ENCODE data around the gene PRELID2.
A peak's percentile ranks its signal among the peaks of the same experiment; 100 is the strongest.
"Not testable (repeated sequence)": the region's sequence is repeated elsewhere in the genome, so short reads cannot be mapped to it uniquely, and the experiment has no call there.

Gene PRELID2

GRCh38 chr5:145838276-145838675 lies 3.1 kb upstream of the PRELID2 start:
- H3K27me3 ChIP-seq (ENCODE audit: control insufficient read depth in 1 of 2, insufficient read depth in 2 of 2, low read length in 2 of 2): no peaks in the 10 kb centered on the region
- peaks cover 10% of the 10 kb centered on the region for H3K4me1 ChIP-seq (ENCODE audit: control insufficient read depth, insufficient read depth, low read length)
- H3K9ac ChIP-seq (ENCODE audit: low read length in 2 of 2): no peak overlapping the region
- H3K4me3 ChIP-seq (ENCODE audit: low read length in 2 of 2): no peak overlapping the region
- H3K27ac ChIP-seq (ENCODE audit: low read length): no peak overlapping the region
- no peaks in the 10 kb centered on the region for H3K9me3 ChIP-seq (ENCODE audit: control insufficient read depth in 2 of 2, low read length in 2 of 2)
- no peaks in the 10 kb centered on the region for H3K36me3 ChIP-seq (ENCODE audit: control insufficient read depth in 2 of 2, insufficient read depth in 2 of 2, low read length in 2 of 2)

GRCh38 chr5:145836241-145836640 lies 1.1 kb upstream of the PRELID2 start:
- not testable (repeated sequence) for H3K4me1 ChIP-seq (ENCODE audit: control insufficient read depth, insufficient read depth, low read length); H3K4me3 ChIP-seq (ENCODE audit: low read length in 2 of 2); H3K27me3 ChIP-seq (ENCODE audit: control insufficient read depth in 1 of 2, insufficient read depth in 2 of 2, low read length in 2 of 2); H3K36me3 ChIP-seq (ENCODE audit: control insufficient read depth in 2 of 2, insufficient read depth in 2 of 2, low read length in 2 of 2); H3K27ac ChIP-seq (ENCODE audit: low read length); H3K9me3 ChIP-seq (ENCODE audit: control insufficient read depth in 2 of 2, low read length in 2 of 2)
- peak overlapping the region in 1 of 2 donors; percentile 66 for H3K9ac ChIP-seq (ENCODE audit: low read length in 2 of 2)

- H3K27ac ChIP-seq (ENCODE audit: low read length): peak overlapping the region; percentile 71
- peak overlapping the region; percentile 75 to 93 for H3K4me3 ChIP-seq (ENCODE audit: low read length in 2 of 2)
- H3K36me3 ChIP-seq (ENCODE audit: control insufficient read depth in 2 of 2, insufficient read depth in 2 of 2, low read length in 2 of 2): no peaks in the 10 kb centered on the region
Observed at GRCh38 chr5:145835848-145836239, 702 bp upstream of the PRELID2 start.

GRCh38 chr5:145834554-145834916 lies 607 bp downstream of the PRELID2 start:
- H3K4me3 ChIP-seq (ENCODE audit: low read length in 2 of 2): peak overlapping the region; percentile 75 to 93
- no peaks in the 10 kb centered on the region for H3K36me3 ChIP-seq (ENCODE audit: control insufficient read depth in 2 of 2, insufficient read depth in 2 of 2, low read length in 2 of 2)
- H3K27ac ChIP-seq (ENCODE audit: low read length): no peak overlapping the region
- no peaks in the 10 kb centered on the region for H3K27me3 ChIP-seq (ENCODE audit: control insufficient read depth in 1 of 2, insufficient read depth in 2 of 2, low read length in 2 of 2)
- peak overlapping the region; percentile 66 to 86 for H3K9ac ChIP-seq (ENCODE audit: low read length in 2 of 2)
- H3K4me1 ChIP-seq (ENCODE audit: control insufficient read depth, insufficient read depth, low read length): peaks cover 10% of the 10 kb centered on the region
- no peaks in the 10 kb centered on the region for H3K9me3 ChIP-seq (ENCODE audit: control insufficient read depth in 2 of 2, low read length in 2 of 2)

More at GRCh38 chr5:145835848-145836239, 702 bp upstream of the PRELID2 start:
- H3K27me3 ChIP-seq (ENCODE audit: control insufficient read depth in 1 of 2, insufficient read depth in 2 of 2, low read length in 2 of 2): no peaks in the 10 kb centered on the region
- H3K4me1 ChIP-seq (ENCODE audit: control insufficient read depth, insufficient read depth, low read length): peaks cover 10% of the 10 kb centered on the region
- peak overlapping the region; percentile 66 to 86 for H3K9ac ChIP-seq (ENCODE audit: low read length in 2 of 2)
- no peaks in the 10 kb centered on the region for H3K9me3 ChIP-seq (ENCODE audit: control insufficient read depth in 2 of 2, low read length in 2 of 2)

- no peaks in the 10 kb centered on the region for H3K36me3 ChIP-seq (ENCODE audit: control insufficient read depth in 2 of 2, insufficient read depth in 2 of 2, low read length in 2 of 2)
- H3K9ac ChIP-seq (ENCODE audit: low read length in 2 of 2): no peak overlapping the region
- no peaks in the 10 kb centered on the region for H3K27me3 ChIP-seq (ENCODE audit: control insufficient read depth in 1 of 2, insufficient read depth in 2 of 2, low read length in 2 of 2)
- peak overlapping the region in 1 of 2 donors; percentile 15 for H3K4me3 ChIP-seq (ENCODE audit: low read length in 2 of 2)
- no peaks in the 10 kb centered on the region for H3K9me3 ChIP-seq (ENCODE audit: control insufficient read depth in 2 of 2, low read length in 2 of 2)
- H3K4me1 ChIP-seq (ENCODE audit: control insufficient read depth, insufficient read depth, low read length): peaks cover 10% of the 10 kb centered on the region
- no peak overlapping the region for H3K27ac ChIP-seq (ENCODE audit: low read length)
Observed at GRCh38 chr5:145833631-145834200, 1.4 kb downstream of the PRELID2 start.

- Histone ChIP-seq H3K4me3 (ENCODE audit: low read length in 2 of 2) (no peak overlapping the region), H3K27ac (ENCODE audit: low read length) (no peak overlapping the region), H3K27me3 (ENCODE audit: control insufficient read depth in 1 of 2, insufficient read depth in 2 of 2, low read length in 2 of 2) (no peaks in the 10 kb centered on the region), H3K36me3 (ENCODE audit: control insufficient read depth in 2 of 2, insufficient read depth in 2 of 2, low read length in 2 of 2) (no peaks in the 10 kb centered on the region), H3K4me1 (ENCODE audit: control insufficient read depth, insufficient read depth, low read length) (peaks cover 6% of the 10 kb centered on the region), H3K9me3 (ENCODE audit: control insufficient read depth in 2 of 2, low read length in 2 of 2) (no peaks in the 10 kb centered on the region), H3K9ac (ENCODE audit: low read length in 2 of 2) (no peak overlapping the region)
Observed at GRCh38 chr5:145830594-145830993, 4.5 kb downstream of the PRELID2 start.

- peaks cover 3% of the 10 kb centered on the region for H3K4me1 ChIP-seq (ENCODE audit: control insufficient read depth, insufficient read depth, low read length)
- no peaks in the 10 kb centered on the region for H3K27me3 ChIP-seq (ENCODE audit: control insufficient read depth in 1 of 2, insufficient read depth in 2 of 2, low read length in 2 of 2)
- no peak overlapping the region for H3K9ac ChIP-seq (ENCODE audit: low read length in 2 of 2)
- no peaks in the 10 kb centered on the region for H3K9me3 ChIP-seq (ENCODE audit: control insufficient read depth in 2 of 2, low read length in 2 of 2)
- no peak overlapping the region for H3K4me3 ChIP-seq (ENCODE audit: low read length in 2 of 2)
- H3K36me3 ChIP-seq (ENCODE audit: control insufficient read depth in 2 of 2, insufficient read depth in 2 of 2, low read length in 2 of 2): no peaks in the 10 kb centered on the region
- H3K27ac ChIP-seq (ENCODE audit: low read length): no peak overlapping the region
Observed at GRCh38 chr5:145829708-145830361, 5.3 kb downstream of the PRELID2 start.

- Histone ChIP-seq H3K9me3 (ENCODE audit: control insufficient read depth in 2 of 2, low read length in 2 of 2) (no peaks in the 10 kb centered on the region), H3K9ac (ENCODE audit: low read length in 2 of 2) (no peak overlapping the region), H3K4me3 (ENCODE audit: low read length in 2 of 2) (no peak overlapping the region)
Observed at GRCh38 chr5:145826895-145827674, 8.1 kb downstream of the PRELID2 start.

GRCh38 chr5:145825751-145826180 lies 9.4 kb downstream of the PRELID2 start:
- Histone ChIP-seq H3K27ac (ENCODE audit: low read length) (no peak overlapping the region), H3K36me3 (ENCODE audit: control insufficient read depth in 2 of 2, insufficient read depth in 2 of 2, low read length in 2 of 2) (no peaks in the 10 kb centered on the region), H3K4me3 (ENCODE audit: low read length in 2 of 2) (no peak overlapping the region), H3K4me1 (ENCODE audit: control insufficient read depth, insufficient read depth, low read length) (no peaks in the 10 kb centered on the region), H3K9me3 (ENCODE audit: control insufficient read depth in 2 of 2, low read length in 2 of 2) (no peaks in the 10 kb centered on the region), H3K27me3 (ENCODE audit: control insufficient read depth in 1 of 2, insufficient read depth in 2 of 2, low read length in 2 of 2) (no peaks in the 10 kb centered on the region), H3K9ac (ENCODE audit: low read length in 2 of 2) (no peak overlapping the region)

More at GRCh38 chr5:145826895-145827674, 8.1 kb downstream of the PRELID2 start:
- Histone ChIP-seq H3K27me3 (ENCODE audit: control insufficient read depth in 1 of 2, insufficient read depth in 2 of 2, low read length in 2 of 2) (no peaks in the 10 kb centered on the region), H3K4me1 (ENCODE audit: control insufficient read depth, insufficient read depth, low read length) (no peaks in the 10 kb centered on the region), H3K27ac (ENCODE audit: low read length) (no peak overlapping the region), H3K36me3 (ENCODE audit: control insufficient read depth in 2 of 2, insufficient read depth in 2 of 2, low read length in 2 of 2) (no peaks in the 10 kb centered on the region)

- Histone ChIP-seq H3K36me3 (ENCODE audit: control insufficient read depth in 2 of 2, insufficient read depth in 2 of 2, low read length in 2 of 2) (no peaks in the 10 kb centered on the region), H3K9ac (ENCODE audit: low read length in 2 of 2) (no peak overlapping the region), H3K4me1 (ENCODE audit: control insufficient read depth, insufficient read depth, low read length) (no peaks in the 10 kb centered on the region), H3K4me3 (ENCODE audit: low read length in 2 of 2) (no peak overlapping the region), H3K27me3 (ENCODE audit: control insufficient read depth in 1 of 2, insufficient read depth in 2 of 2, low read length in 2 of 2) (no peaks in the 10 kb centered on the region), H3K27ac (ENCODE audit: low read length) (no peak overlapping the region), H3K9me3 (ENCODE audit: control insufficient read depth in 2 of 2, low read length in 2 of 2) (no peaks in the 10 kb centered on the region)
Observed at GRCh38 chr5:145824040-145824439, 11.1 kb downstream of the PRELID2 start.

All from stomach smooth muscle (tissue), 2 donors.